ENCODE data around the gene TMEM121. TPM values are rescaled to one million over a fixed set of nuclear protein-coding genes. Genes with fewer than 3 reads are reported as not detected.
A peak's percentile ranks its signal among the peaks of the same experiment; 100 is the strongest.

Gene TMEM121
- polyA plus RNA-seq, 1 donor (not counting 4 experiments of a cell fraction or from before 2014, with no cell fraction given): 0.18 TPM

DNA sequence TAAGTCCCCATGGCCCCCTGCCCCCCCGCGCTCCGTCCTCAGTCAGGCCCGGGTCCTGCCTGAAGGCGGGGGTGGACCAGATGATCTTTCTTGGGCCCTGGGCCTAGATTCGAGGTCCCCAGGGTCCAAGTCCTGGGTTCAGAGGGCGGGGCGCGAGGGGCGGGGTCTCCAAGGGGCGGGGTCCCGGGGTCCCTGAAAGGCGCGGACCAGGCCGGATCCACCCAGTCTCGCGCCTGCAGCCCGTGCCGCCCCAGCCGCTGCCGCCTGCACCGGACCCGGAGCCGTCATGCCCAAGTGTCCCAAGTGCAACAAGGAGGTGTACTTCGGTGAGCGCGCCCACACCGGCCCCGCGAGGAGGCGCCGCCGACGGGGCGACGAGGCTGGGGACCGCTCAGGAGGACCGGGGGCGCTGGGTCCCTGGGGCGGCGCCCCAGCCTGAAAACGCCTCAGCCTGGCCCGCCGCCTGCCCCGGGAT is 39.4 kb upstream of the TMEM121 start:
- Histone ChIP-seq H3K27me3 (ENCODE audit: control insufficient read depth, extremely low read depth, insufficient read depth, low read length) (peaks cover 35% of the 10 kb centered on the region), H3K4me3 (ENCODE audit: control insufficient read depth in 2 of 3, extremely low read depth in 1 of 3, insufficient read depth in 2 of 3, low read depth in 1 of 3, low read length in 3 of 3) (peak overlapping the region in 1 of 3 experiments; percentile 7), H3K4me1 (ENCODE audit: control insufficient read depth, extremely low read depth, insufficient read depth, low read length) (peaks cover 31% of the 10 kb centered on the region), H3K9me1 (ENCODE audit: control insufficient read depth, extremely low read depth, insufficient read depth, low read length) (no peaks in the 10 kb centered on the region), H3K79me2 (ENCODE audit: control insufficient read depth, insufficient read depth, low read length) (no peaks in the 10 kb centered on the region), H3K27ac (ENCODE audit: control insufficient read depth, insufficient read depth, low read length) (no peak overlapping the region), H2AFZ (ENCODE audit: control insufficient read depth, low read length) (no peak overlapping the region), H3K9ac (ENCODE audit: control insufficient read depth, extremely low read depth, insufficient read depth, low read length) (no peak overlapping the region), H3K4me2 (ENCODE audit: control insufficient read depth, extremely low read depth, insufficient read depth, low read depth, low read length) (peak overlapping the region; percentile 48), H4K20me1 (ENCODE audit: control insufficient read depth, extremely low read depth, insufficient read depth, low read length) (peaks cover 3% of the 10 kb centered on the region), H3K9me3 (ENCODE audit: control insufficient read depth, low read depth, low read length) (no peaks in the 10 kb centered on the region), H3K36me3 (ENCODE audit: control insufficient read depth in 2 of 2, extremely low read depth in 1 of 2, insufficient read depth in 2 of 2, low read length in 2 of 2) (no peaks in the 10 kb centered on the region)
- TF ChIP-seq, protein P1, sequence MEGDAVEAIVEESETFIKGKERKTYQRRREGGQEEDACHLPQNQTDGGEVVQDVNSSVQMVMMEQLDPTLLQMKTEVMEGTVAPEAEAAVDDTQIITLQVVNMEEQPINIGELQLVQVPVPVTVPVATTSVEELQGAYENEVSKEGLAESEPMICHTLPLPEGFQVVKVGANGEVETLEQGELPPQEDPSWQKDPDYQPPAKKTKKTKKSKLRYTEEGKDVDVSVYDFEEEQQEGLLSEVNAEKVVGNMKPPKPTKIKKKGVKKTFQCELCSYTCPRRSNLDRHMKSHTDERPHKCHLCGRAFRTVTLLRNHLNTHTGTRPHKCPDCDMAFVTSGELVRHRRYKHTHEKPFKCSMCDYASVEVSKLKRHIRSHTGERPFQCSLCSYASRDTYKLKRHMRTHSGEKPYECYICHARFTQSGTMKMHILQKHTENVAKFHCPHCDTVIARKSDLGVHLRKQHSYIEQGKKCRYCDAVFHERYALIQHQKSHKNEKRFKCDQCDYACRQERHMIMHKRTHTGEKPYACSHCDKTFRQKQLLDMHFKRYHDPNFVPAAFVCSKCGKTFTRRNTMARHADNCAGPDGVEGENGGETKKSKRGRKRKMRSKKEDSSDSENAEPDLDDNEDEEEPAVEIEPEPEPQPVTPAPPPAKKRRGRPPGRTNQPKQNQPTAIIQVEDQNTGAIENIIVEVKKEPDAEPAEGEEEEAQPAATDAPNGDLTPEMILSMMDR (optimal IDR thresholded peaks at IDR 0.05 in 1 of 3, IDR thresholded peaks at IDR 0.05 in 1 of 3, conservative IDR thresholded peaks at IDR 0.05 in 1 of 3; ENCODE audit: extremely low read depth in 1 of 3, insufficient read depth in 2 of 3, low read length in 3 of 3): no peak
- peak; percentile 5 for TF ChIP-seq EZH2 (IDR thresholded peaks at IDR 0.05; ENCODE audit: low read length)
- DNase-seq (ENCODE audit: low read depth, low spot score) (no peak), FAIRE-seq (no peak)
- dilution Hi-C loops (cut with MboI; ENCODE audit: extremely low pct_ligation_motif_present, low sequenced_read_pairs): no loop called here

DNA sequence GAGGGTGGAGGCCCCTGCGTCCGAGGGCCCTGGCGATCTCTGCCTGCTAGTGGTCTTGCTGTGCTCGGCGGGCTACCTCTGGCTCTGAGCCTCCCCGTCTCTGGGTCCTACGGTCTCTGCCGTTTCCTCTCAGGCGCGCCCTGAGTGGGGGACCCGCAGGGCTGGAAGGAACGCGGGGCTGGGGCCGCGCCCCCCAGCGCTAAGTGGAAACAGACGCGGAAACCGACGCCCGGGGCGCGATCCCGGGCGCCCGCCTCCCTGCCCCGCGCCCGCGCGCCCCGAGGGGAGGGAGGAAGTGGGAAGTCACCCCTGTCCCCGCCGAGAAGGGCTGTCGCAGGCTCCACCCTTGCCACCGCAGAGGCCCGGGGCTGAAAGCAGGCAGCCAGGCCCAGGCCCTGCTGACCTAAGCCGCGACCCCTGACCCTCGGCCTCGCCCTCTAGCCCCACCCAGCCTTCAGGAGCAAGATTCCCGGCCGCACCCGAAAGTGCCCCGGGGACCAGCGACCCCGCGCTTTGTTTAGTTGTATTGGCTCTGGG is 38.9 kb upstream of the TMEM121 start:
- Histone ChIP-seq H3K4me1 (ENCODE audit: control insufficient read depth, extremely low read depth, insufficient read depth, low read length) (peaks cover 28% of the 10 kb centered on the region), H3K4me2 (ENCODE audit: control insufficient read depth, extremely low read depth, insufficient read depth, low read depth, low read length) (peak overlapping the region; percentile 48), H2AFZ (ENCODE audit: control insufficient read depth, low read length) (no peak overlapping the region), H3K27ac (ENCODE audit: control insufficient read depth, insufficient read depth, low read length) (no peak overlapping the region), H3K27me3 (ENCODE audit: control insufficient read depth, extremely low read depth, insufficient read depth, low read length) (peaks cover 35% of the 10 kb centered on the region), H3K36me3 (ENCODE audit: control insufficient read depth in 2 of 2, extremely low read depth in 1 of 2, insufficient read depth in 2 of 2, low read length in 2 of 2) (no peaks in the 10 kb centered on the region), H3K79me2 (ENCODE audit: control insufficient read depth, insufficient read depth, low read length) (no peaks in the 10 kb centered on the region), H3K9me1 (ENCODE audit: control insufficient read depth, extremely low read depth, insufficient read depth, low read length) (no peaks in the 10 kb centered on the region), H3K4me3 (ENCODE audit: control insufficient read depth in 2 of 3, extremely low read depth in 1 of 3, insufficient read depth in 2 of 3, low read depth in 1 of 3, low read length in 3 of 3) (peak overlapping the region in 1 of 3 experiments; percentile 7), H4K20me1 (ENCODE audit: control insufficient read depth, extremely low read depth, insufficient read depth, low read length) (peaks cover 5% of the 10 kb centered on the region), H3K9ac (ENCODE audit: control insufficient read depth, extremely low read depth, insufficient read depth, low read length) (no peak overlapping the region), H3K9me3 (ENCODE audit: control insufficient read depth, low read depth, low read length) (no peaks in the 10 kb centered on the region)
- TF ChIP-seq, protein P1 (optimal IDR thresholded peaks at IDR 0.05 in 1 of 3, IDR thresholded peaks at IDR 0.05 in 1 of 3, conservative IDR thresholded peaks at IDR 0.05 in 1 of 3; ENCODE audit: extremely low read depth in 1 of 3, insufficient read depth in 2 of 3, low read length in 3 of 3): no peak
- no peak for TF ChIP-seq EZH2 (IDR thresholded peaks at IDR 0.05; ENCODE audit: low read length)
- FAIRE-seq (no peak), DNase-seq (ENCODE audit: low read depth, low spot score) (no peak)
- dilution Hi-C loops (cut with MboI; ENCODE audit: extremely low pct_ligation_motif_present, low sequenced_read_pairs): no loop called here

All from keratinocyte (primary cell).